ENCODE results near the gene CDCP2.

Gene CDCP2

DNA sequence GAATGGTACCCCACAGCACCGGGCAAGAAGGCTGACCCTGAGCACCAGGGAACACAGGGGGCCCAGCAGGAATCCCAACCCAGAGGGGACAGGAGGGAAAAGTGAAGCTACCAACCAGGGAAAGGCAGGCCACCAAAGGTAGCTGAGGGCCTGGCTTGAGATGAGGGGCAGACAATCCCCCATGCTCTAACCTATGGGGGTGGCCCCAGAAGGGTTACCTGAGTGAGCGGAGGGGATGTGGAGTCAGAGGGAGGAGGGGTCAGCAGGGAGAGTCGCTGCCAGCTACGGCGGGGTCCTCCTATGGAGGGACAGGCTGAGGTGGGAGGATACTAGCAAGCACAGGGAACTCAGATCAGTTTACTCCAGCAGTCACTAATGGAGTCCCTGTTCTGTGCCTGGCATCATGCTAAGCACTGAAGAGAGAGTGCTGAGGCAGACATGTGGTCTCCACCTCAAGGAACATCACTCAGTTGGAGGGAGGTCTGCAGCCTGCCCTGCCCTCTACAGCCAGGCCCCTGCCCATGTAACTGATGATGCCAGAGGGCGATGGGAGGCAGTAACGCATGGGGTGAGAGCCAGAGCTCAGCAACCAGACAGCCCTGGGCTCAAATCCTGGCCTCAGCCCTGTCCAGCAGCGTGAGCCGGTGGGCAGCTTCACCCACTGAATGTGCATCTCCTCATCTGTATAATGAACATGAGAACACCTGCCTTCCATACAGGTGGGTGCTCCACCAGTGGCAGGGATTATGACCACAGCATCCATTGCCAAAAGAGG lies 25.7 kb upstream of the CDCP2 start:
- Histone ChIP-seq H3K27me3 (ENCODE audit: control insufficient read depth in 2 of 2, insufficient read depth in 2 of 2, low read length in 2 of 2) (no peaks in the 10 kb centered on the region), H3K9me3 (ENCODE audit: control insufficient read depth in 2 of 2, low read length in 2 of 2) (no peaks in the 10 kb centered on the region), H3K27ac (ENCODE audit: low read depth in 2 of 2, low read length in 2 of 2) (no peak overlapping the region), H3K4me1 (ENCODE audit: control insufficient read depth in 2 of 2, insufficient read depth in 2 of 2, low read length in 2 of 2) (no peaks in the 10 kb centered on the region), H3K9ac (ENCODE audit: low read depth in 1 of 2, low read length in 2 of 2) (no peak overlapping the region), H3K4me3 (ENCODE audit: low read length in 2 of 2) (no peak overlapping the region), H3K36me3 (ENCODE audit: control insufficient read depth in 2 of 2, insufficient read depth in 2 of 2, low read length in 2 of 2) (peaks cover 2 to 6% of the 10 kb centered on the region in 2 donors)

DNA sequence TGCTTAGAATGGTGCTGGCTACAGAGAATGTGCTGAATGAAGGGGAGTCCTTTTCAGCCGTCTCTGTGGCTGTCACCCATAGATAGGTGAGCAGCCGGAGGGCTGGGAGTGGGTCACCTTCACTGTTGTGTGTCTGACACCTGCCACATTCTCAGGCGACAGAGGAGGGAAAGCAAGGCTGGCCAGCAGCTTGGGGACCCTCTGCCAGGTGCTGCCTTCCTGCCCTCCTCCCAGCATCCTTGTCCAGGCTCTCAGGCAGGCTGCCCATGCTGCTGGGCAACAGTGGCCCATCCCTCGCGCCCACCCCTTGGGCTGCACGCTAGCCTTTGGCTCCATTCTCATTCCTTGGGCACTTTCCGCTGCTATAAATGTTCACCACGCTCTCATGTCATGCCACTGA lies 24.9 kb upstream of the CDCP2 start:
- no peaks in the 10 kb centered on the region for H3K9me3 ChIP-seq (ENCODE audit: control insufficient read depth in 2 of 2, low read length in 2 of 2)
- no peaks in the 10 kb centered on the region for H3K4me1 ChIP-seq (ENCODE audit: control insufficient read depth in 2 of 2, insufficient read depth in 2 of 2, low read length in 2 of 2)
- no peak overlapping the region for H3K27ac ChIP-seq (ENCODE audit: low read depth in 2 of 2, low read length in 2 of 2)
- H3K4me3 ChIP-seq (ENCODE audit: low read length in 2 of 2): no peak overlapping the region
- no peak overlapping the region for H3K9ac ChIP-seq (ENCODE audit: low read depth in 1 of 2, low read length in 2 of 2)
- H3K27me3 ChIP-seq (ENCODE audit: control insufficient read depth in 2 of 2, insufficient read depth in 2 of 2, low read length in 2 of 2): no peaks in the 10 kb centered on the region
- peaks cover 2 to 6% of the 10 kb centered on the region in 2 donors for H3K36me3 ChIP-seq (ENCODE audit: control insufficient read depth in 2 of 2, insufficient read depth in 2 of 2, low read length in 2 of 2)

DNA sequence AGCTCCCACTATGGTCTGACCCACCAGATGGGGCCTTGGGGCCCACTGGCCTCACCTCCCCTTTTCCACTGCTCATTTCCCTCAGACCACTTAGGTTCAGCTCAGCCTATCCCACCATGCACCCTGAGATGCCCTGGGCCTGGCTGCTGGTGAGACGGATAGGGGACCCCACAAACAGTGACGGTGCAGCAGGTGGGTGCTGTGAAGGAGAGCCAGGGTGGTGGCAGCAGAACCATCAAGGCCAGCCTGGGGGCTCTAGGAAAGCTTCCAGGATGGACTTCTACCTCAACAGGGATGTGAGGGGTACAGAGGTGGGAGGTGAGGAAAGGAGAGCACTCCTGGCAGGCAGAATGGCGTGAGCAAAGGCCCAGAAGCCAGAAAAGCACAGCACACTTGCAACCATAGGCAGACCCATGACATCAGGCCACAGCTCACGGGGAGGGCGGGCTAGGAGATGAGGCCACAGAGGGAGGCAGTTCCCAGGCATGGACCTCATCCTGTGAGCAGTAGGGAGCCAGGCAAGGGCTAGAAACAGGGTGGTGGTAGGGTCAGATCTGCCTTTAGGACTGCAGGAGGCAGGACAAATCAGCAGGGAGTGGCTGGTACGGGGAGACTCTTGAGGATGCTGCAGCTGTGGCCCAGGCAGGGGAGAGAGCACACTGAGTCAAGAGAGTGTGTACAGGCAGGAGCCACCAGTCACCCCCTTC lies 24.0 kb upstream of the CDCP2 start:
- no peaks in the 10 kb centered on the region for H3K9me3 ChIP-seq (ENCODE audit: control insufficient read depth in 2 of 2, low read length in 2 of 2)
- H3K36me3 ChIP-seq (ENCODE audit: control insufficient read depth in 2 of 2, insufficient read depth in 2 of 2, low read length in 2 of 2): peaks cover 2 to 6% of the 10 kb centered on the region in 2 donors
- H3K27ac ChIP-seq (ENCODE audit: low read depth in 2 of 2, low read length in 2 of 2): no peak overlapping the region
- H3K4me1 ChIP-seq (ENCODE audit: control insufficient read depth in 2 of 2, insufficient read depth in 2 of 2, low read length in 2 of 2): no peaks in the 10 kb centered on the region
- no peak overlapping the region for H3K9ac ChIP-seq (ENCODE audit: low read depth in 1 of 2, low read length in 2 of 2)
- no peaks in the 10 kb centered on the region for H3K27me3 ChIP-seq (ENCODE audit: control insufficient read depth in 2 of 2, insufficient read depth in 2 of 2, low read length in 2 of 2)
- no peak overlapping the region for H3K4me3 ChIP-seq (ENCODE audit: low read length in 2 of 2)

DNA sequence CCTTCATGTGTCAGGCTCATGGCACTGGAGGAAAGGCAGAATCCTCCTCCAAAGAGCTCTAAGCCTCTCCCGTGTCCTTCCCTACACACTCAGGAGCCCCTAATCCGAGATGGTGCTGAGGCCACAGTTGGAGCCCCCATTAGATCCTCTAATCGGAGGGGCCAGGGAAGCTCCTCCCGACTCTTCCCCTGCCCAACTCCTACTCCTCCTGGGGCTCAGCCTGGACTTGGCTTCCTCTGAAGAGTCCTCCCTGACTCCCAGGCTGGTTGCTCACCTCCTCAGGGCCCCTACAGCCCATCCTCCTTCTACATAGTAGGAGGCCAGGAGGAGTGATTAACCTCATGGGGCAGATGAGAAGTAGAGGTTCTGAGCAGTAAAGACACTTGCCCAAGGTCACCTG lies 21.3 kb upstream of the CDCP2 start:
- no peak overlapping the region for H3K27ac ChIP-seq (ENCODE audit: low read depth in 2 of 2, low read length in 2 of 2)
- H3K36me3 ChIP-seq (ENCODE audit: control insufficient read depth in 2 of 2, insufficient read depth in 2 of 2, low read length in 2 of 2): peaks cover 0 to 6% of the 10 kb centered on the region in 2 donors
- H3K9me3 ChIP-seq (ENCODE audit: control insufficient read depth in 2 of 2, low read length in 2 of 2): no peaks in the 10 kb centered on the region
- H3K4me3 ChIP-seq (ENCODE audit: low read length in 2 of 2): no peak overlapping the region
- no peaks in the 10 kb centered on the region for H3K27me3 ChIP-seq (ENCODE audit: control insufficient read depth in 2 of 2, insufficient read depth in 2 of 2, low read length in 2 of 2)
- H3K9ac ChIP-seq (ENCODE audit: low read depth in 1 of 2, low read length in 2 of 2): no peak overlapping the region
- no peaks in the 10 kb centered on the region for H3K4me1 ChIP-seq (ENCODE audit: control insufficient read depth in 2 of 2, insufficient read depth in 2 of 2, low read length in 2 of 2)

DNA sequence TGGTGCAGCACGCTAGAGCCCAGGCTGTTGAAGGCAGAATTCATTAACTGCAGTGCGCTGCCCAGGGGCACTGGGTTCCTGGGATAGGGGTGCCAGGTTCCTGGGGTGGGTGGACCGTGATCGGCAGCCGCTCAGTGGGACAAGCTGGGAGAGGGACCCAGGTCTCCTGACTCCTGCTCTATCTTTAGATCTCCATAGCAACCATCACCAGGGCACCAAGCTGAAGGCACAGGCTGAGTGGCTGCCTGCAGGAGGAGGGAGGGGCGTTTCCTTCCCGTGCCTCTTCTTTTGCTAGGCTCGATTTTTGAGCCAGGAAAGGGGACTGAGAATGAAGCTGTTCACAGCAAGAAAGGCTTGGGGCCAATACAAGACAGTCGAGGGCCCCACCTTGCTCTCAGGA lies 20.9 kb upstream of the CDCP2 start:
- no peak overlapping the region for H3K27ac ChIP-seq (ENCODE audit: low read depth in 2 of 2, low read length in 2 of 2)
- H3K27me3 ChIP-seq (ENCODE audit: control insufficient read depth in 2 of 2, insufficient read depth in 2 of 2, low read length in 2 of 2): no peaks in the 10 kb centered on the region
- no peak overlapping the region for H3K4me3 ChIP-seq (ENCODE audit: low read length in 2 of 2)
- H3K36me3 ChIP-seq (ENCODE audit: control insufficient read depth in 2 of 2, insufficient read depth in 2 of 2, low read length in 2 of 2): peaks cover 0 to 6% of the 10 kb centered on the region in 2 donors
- H3K9ac ChIP-seq (ENCODE audit: low read depth in 1 of 2, low read length in 2 of 2): no peak overlapping the region
- H3K4me1 ChIP-seq (ENCODE audit: control insufficient read depth in 2 of 2, insufficient read depth in 2 of 2, low read length in 2 of 2): no peaks in the 10 kb centered on the region
- no peaks in the 10 kb centered on the region for H3K9me3 ChIP-seq (ENCODE audit: control insufficient read depth in 2 of 2, low read length in 2 of 2)

DNA sequence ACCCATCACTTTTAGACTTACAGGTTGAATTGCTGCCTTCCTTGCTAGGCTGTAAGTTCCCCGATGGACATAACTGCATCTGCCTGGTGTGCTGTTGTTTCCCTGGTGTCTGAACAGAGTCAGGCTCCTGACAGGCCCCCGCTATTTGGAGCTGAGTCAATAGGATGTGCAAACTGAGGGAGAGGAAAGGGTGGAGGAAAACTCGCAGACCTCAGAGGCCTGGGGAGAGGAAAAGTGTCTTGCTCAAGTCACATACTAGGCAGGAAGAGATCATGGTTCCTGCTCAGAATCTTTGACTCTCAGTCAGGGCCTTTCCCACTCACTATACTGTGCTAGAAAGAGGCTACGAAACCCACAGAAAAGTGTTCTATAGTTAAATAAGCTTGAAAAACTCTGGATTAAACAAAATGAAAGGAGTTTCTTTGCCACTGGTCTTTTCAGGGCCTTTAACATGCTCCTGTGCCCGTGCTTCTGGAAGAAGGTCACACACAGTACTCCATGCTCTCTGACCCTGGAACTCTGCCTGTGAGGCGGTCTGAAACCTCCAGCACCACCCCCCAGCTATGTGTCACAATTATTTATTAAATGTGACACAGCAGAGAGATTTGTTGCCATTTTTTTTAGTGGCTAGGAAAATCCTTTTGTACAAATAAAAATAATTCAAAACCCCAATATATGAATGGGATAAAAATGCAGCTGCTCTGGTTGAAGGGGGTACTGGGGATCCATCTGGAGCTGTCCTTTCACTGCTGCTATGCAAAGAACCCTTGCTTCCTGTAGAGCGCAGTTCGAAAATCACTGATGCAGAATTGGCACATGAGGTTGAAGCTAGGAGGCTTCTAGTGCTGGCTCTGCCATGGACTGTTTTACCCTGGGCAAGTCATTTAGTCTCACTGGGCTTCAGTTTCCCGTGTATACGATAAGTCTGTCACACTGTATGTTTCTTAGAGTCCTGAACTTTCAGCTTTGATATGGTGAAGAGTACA lies 20.1 kb upstream of the CDCP2 start:
- H3K27ac ChIP-seq (ENCODE audit: low read depth in 2 of 2, low read length in 2 of 2): no peak overlapping the region

DNA sequence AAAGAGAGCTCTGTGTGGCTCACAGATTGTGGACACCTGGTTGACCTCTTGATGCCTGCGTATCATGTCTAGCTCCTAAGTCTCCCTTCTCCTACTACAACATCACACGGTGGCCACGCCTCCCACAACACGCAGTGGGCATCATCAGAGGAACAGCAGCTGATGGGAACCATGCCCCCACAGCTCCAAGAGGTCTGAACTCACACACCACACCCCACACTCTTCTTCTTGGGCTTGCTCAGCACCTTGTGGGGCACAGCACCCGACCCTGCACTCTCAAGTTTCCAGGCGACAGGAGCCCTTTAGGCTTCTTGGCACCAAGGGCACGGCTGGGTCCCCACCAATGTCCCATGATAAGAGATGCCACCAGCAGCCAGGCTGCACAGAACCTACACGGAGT lies 18.8 kb upstream of the CDCP2 start:
- Histone ChIP-seq H3K9ac (ENCODE audit: low read depth in 1 of 2, low read length in 2 of 2) (no peak overlapping the region), H3K36me3 (ENCODE audit: control insufficient read depth in 2 of 2, insufficient read depth in 2 of 2, low read length in 2 of 2) (peaks cover 0 to 5% of the 10 kb centered on the region in 2 donors), H3K27ac (ENCODE audit: low read depth in 2 of 2, low read length in 2 of 2) (no peak overlapping the region), H3K4me3 (ENCODE audit: low read length in 2 of 2) (no peak overlapping the region), H3K27me3 (ENCODE audit: control insufficient read depth in 2 of 2, insufficient read depth in 2 of 2, low read length in 2 of 2) (no peaks in the 10 kb centered on the region), H3K4me1 (ENCODE audit: control insufficient read depth in 2 of 2, insufficient read depth in 2 of 2, low read length in 2 of 2) (no peaks in the 10 kb centered on the region), H3K9me3 (ENCODE audit: control insufficient read depth in 2 of 2, low read length in 2 of 2) (no peaks in the 10 kb centered on the region)

More for the DNA sequence above, 20.1 kb upstream of the CDCP2 start:
- no peak overlapping the region for H3K4me3 ChIP-seq (ENCODE audit: low read length in 2 of 2)
- H3K9ac ChIP-seq (ENCODE audit: low read depth in 1 of 2, low read length in 2 of 2): no peak overlapping the region
- peaks cover 0 to 5% of the 10 kb centered on the region in 2 donors for H3K36me3 ChIP-seq (ENCODE audit: control insufficient read depth in 2 of 2, insufficient read depth in 2 of 2, low read length in 2 of 2)
- no peaks in the 10 kb centered on the region for H3K27me3 ChIP-seq (ENCODE audit: control insufficient read depth in 2 of 2, insufficient read depth in 2 of 2, low read length in 2 of 2)
- no peaks in the 10 kb centered on the region for H3K4me1 ChIP-seq (ENCODE audit: control insufficient read depth in 2 of 2, insufficient read depth in 2 of 2, low read length in 2 of 2)
- H3K9me3 ChIP-seq (ENCODE audit: control insufficient read depth in 2 of 2, low read length in 2 of 2): no peaks in the 10 kb centered on the region

DNA sequence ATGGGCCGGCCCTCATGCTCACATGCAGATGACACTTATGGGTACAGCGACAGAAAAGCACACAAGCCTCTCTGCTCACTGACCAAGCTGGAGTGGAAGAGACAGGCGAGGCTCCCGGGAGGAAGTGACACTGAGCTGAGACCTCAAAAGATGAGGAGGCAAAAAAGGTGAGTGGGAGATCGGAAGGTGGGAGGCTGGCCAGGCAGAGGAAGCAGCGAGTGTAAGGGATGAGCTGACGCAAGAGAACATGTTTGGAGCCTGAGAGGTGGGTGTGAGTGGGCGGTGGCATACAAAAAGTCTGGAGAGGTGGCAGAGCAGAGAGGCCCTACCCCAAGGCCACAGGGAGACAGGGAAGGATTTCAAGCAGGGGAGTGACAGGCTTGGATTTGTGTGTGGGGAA lies 18.2 kb upstream of the CDCP2 start:
- Histone ChIP-seq H3K27me3 (ENCODE audit: control insufficient read depth in 2 of 2, insufficient read depth in 2 of 2, low read length in 2 of 2) (no peaks in the 10 kb centered on the region), H3K27ac (ENCODE audit: low read depth in 2 of 2, low read length in 2 of 2) (no peak overlapping the region), H3K9ac (ENCODE audit: low read depth in 1 of 2, low read length in 2 of 2) (no peak overlapping the region), H3K36me3 (ENCODE audit: control insufficient read depth in 2 of 2, insufficient read depth in 2 of 2, low read length in 2 of 2) (peaks cover 0 to 5% of the 10 kb centered on the region in 2 donors), H3K4me1 (ENCODE audit: control insufficient read depth in 2 of 2, insufficient read depth in 2 of 2, low read length in 2 of 2) (no peaks in the 10 kb centered on the region), H3K4me3 (ENCODE audit: low read length in 2 of 2) (no peak overlapping the region), H3K9me3 (ENCODE audit: control insufficient read depth in 2 of 2, low read length in 2 of 2) (no peaks in the 10 kb centered on the region)

DNA sequence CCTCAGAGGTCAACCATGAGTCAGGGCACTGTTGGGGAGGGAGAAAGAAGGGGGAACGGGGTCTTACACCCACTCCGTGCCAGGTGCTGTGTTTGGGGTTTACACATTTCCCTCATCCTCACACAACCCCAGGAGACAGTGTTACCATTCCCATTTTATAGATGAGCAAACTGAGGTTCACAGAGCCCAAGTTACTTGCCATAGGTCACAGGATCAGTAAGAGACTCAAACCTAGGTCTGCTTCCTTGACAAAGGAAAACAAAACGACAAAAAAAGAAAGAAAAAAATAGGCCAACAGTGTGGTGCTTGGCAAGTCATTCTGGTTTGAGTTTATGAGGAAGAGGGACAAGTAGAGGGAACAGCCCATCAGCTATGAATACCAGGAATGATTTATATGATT lies 16.3 kb upstream of the CDCP2 start:
- Histone ChIP-seq H3K36me3 (ENCODE audit: control insufficient read depth in 2 of 2, insufficient read depth in 2 of 2, low read length in 2 of 2) (peaks cover 0 to under 1% of the 10 kb centered on the region in 2 donors), H3K4me1 (ENCODE audit: control insufficient read depth in 2 of 2, insufficient read depth in 2 of 2, low read length in 2 of 2) (no peaks in the 10 kb centered on the region), H3K4me3 (ENCODE audit: low read length in 2 of 2) (no peak overlapping the region), H3K27ac (ENCODE audit: low read depth in 2 of 2, low read length in 2 of 2) (no peak overlapping the region), H3K9ac (ENCODE audit: low read depth in 1 of 2, low read length in 2 of 2) (no peak overlapping the region), H3K9me3 (ENCODE audit: control insufficient read depth in 2 of 2, low read length in 2 of 2) (no peaks in the 10 kb centered on the region), H3K27me3 (ENCODE audit: control insufficient read depth in 2 of 2, insufficient read depth in 2 of 2, low read length in 2 of 2) (no peaks in the 10 kb centered on the region)
